ENCODE results near the gene INTS2. TPM values are rescaled to one million over a fixed set of nuclear protein-coding genes. Genes with fewer than 3 reads are reported as not detected.

INTS2 gene
- 8.9 TPM for polyA plus RNA-seq (2012; ENCODE audit: insufficient read depth, insufficient read length, low read depth)

DNA sequence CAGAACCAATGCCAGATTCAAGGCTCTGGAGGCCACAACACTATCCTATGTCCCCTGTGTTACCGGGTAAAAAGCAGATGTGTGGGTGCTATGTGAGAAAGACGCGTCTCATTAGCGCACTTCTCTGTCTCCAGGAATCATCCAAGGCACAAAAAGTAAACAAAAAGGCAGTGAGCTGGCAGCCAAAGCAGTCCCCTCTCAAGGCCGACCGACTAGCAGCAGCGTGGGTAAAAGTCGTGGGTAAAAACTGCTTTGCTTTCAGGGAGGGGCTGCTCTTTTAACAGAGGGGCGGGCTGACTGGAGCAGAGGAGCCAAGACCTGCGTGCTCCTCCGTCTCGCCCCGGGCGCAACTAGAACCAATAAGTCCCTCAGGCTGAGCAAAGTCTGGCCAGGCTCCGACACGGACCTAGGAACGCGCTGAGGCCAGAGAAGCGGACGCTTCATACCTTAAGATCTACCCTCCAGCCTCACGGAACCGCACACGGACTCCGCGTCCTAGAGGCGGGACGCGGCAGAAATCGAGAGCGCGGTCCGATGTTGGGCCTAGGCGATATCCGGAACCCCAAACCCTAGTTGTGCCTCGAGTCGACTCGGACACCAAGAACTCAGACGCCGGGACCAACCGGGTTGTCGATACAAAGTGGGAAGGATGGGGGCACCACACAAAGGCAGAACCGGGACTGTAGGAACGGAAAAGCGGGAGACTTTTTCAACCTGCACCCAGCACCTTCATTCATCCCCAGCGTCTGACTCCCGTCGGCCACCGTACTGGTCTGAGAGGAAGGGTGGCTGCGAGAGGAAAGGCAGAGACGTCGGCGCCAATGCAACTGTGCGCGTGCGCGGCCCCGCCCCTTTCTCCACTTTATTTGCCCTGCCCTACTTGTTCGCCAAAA, at the start of gene INTS2:
INTS2 (minus strand) TSS at position 775 of the 893 bp plus-strand sequence. CDS start 1,338 bp downstream, outside the sequence.
- peaks cover 16% of the 10 kb centered on the region for H3K36me3 ChIP-seq
- TF ChIP-seq, protein P1, sequence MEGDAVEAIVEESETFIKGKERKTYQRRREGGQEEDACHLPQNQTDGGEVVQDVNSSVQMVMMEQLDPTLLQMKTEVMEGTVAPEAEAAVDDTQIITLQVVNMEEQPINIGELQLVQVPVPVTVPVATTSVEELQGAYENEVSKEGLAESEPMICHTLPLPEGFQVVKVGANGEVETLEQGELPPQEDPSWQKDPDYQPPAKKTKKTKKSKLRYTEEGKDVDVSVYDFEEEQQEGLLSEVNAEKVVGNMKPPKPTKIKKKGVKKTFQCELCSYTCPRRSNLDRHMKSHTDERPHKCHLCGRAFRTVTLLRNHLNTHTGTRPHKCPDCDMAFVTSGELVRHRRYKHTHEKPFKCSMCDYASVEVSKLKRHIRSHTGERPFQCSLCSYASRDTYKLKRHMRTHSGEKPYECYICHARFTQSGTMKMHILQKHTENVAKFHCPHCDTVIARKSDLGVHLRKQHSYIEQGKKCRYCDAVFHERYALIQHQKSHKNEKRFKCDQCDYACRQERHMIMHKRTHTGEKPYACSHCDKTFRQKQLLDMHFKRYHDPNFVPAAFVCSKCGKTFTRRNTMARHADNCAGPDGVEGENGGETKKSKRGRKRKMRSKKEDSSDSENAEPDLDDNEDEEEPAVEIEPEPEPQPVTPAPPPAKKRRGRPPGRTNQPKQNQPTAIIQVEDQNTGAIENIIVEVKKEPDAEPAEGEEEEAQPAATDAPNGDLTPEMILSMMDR (IDR thresholded peaks at IDR 0.05; ENCODE audit: low read depth, low read length) = no peak
- 0 out of 2 replicates have a peak, but pooled peaks cover 3% of the 10 kb centered on the region for H3K4me1 ChIP-seq
- H3K4me3 ChIP-seq (ENCODE audit: low read depth, low read length) = peak within 1 kb of the TSS; percentile 81
- no peaks in the 10 kb centered on the region for H3K27me3 ChIP-seq
- H3K9me3 ChIP-seq = no peaks in the 10 kb centered on the region
- DNase-seq = peak; percentile 96

GRCh38 chr17:61974115-61974514, 46.3 kb upstream of the INTS2 start:
- Histone ChIP-seq H3K4me1 (no peaks in the 10 kb centered on the region), H3K27me3 (no peaks in the 10 kb centered on the region), H3K36me3 (peaks cover 77% of the 10 kb centered on the region), H3K4me3 (ENCODE audit: low read depth, low read length) (no peak overlapping the region), H3K9me3 (no peaks in the 10 kb centered on the region)
- TF ChIP-seq, protein P1 (IDR thresholded peaks at IDR 0.05; ENCODE audit: low read depth, low read length) = no peak
- DNase-seq = no peak

DNA sequence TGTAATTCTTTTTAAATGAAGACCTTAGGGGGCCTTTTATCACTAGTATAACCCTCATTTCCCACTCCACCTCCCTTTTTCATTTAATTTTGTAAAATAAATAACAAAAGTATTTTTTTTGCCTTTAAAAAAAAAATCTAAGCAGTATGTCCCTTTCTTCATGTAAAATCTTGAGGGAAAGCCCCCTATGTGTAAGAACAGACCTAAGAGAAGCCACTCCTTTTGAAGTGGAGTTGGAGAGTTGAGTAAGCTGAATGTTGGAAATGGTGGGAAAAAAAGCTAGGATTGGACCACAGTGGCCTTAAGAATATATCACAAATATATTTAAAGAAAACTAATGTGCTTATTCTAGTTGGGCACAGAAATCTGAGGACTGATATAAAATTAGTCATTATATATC, 44.5 kb upstream of the INTS2 start:
- peaks cover 74% of the 10 kb centered on the region for H3K36me3 ChIP-seq
- no peak overlapping the region for H3K4me3 ChIP-seq (ENCODE audit: low read depth, low read length)
- TF ChIP-seq, protein P1 (IDR thresholded peaks at IDR 0.05; ENCODE audit: low read depth, low read length) = no peak
- H3K27me3 ChIP-seq = no peaks in the 10 kb centered on the region
- no peaks in the 10 kb centered on the region for H3K4me1 ChIP-seq
- DNase-seq = no peak
- no peaks in the 10 kb centered on the region for H3K9me3 ChIP-seq

DNA sequence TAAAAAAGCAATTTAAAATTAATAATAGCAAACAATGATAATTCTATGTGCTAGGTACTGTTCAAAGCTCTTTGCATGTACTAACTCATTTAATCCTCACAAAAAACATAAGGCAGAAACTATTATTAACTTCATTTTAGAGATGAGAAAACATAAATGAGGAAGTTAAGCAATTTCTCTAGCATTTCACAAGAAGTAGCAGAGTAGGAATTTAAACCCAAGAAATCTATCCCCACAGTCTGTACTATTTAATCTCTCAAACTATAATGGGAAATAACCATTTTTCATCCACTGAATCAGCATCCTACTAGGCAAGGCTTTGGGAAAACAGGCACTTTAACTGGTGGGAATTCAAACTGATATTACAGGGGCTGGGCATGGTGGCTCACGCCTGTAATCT, 42.2 kb upstream of the INTS2 start:
- DNase-seq = no peak
- H3K9me3 ChIP-seq = no peaks in the 10 kb centered on the region
- H3K4me3 ChIP-seq (ENCODE audit: low read depth, low read length) = no peak overlapping the region
- TF ChIP-seq, protein P1 (IDR thresholded peaks at IDR 0.05; ENCODE audit: low read depth, low read length) = no peak
- H3K27me3 ChIP-seq = no peaks in the 10 kb centered on the region
- H3K36me3 ChIP-seq = peaks cover 74% of the 10 kb centered on the region
- peaks cover 6% of the 10 kb centered on the region; the same call in 1 of the 2 replicates for H3K4me1 ChIP-seq

DNA sequence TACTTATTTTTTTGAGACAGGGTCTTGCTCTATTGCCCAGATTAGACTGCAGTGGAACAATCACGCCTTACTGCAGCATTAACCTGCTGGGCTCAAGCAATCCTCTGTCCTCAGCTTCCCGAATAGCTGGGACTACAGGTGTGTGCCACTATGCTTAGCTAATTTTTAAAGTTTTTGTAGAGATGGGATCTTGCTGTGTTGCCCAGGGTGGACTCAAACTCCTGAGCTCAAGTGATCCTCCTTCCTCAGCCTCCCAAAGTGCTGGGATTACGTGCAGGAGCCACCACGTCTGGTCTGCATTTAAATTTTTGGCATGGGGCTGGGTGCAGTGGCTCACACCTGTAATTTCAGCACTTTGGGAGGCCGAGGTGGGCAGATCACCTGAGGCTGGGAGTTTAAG, 41.0 kb upstream of the INTS2 start:
- TF ChIP-seq, protein P1 (IDR thresholded peaks at IDR 0.05; ENCODE audit: low read depth, low read length) = no peak
- no peak for DNase-seq
- H3K4me1 ChIP-seq = peaks cover 6% of the 10 kb centered on the region; the same call in 1 of the 2 replicates
- no peaks in the 10 kb centered on the region for H3K9me3 ChIP-seq
- no peak overlapping the region for H3K4me3 ChIP-seq (ENCODE audit: low read depth, low read length)
- H3K36me3 ChIP-seq = peaks cover 82% of the 10 kb centered on the region
- no peaks in the 10 kb centered on the region for H3K27me3 ChIP-seq

- no peak for DNase-seq
- Histone ChIP-seq H3K27me3 (no peaks in the 10 kb centered on the region), H3K36me3 (peaks cover 79% of the 10 kb centered on the region), H3K4me3 (ENCODE audit: low read depth, low read length) (no peak overlapping the region), H3K4me1 (peaks cover 6% of the 10 kb centered on the region; the same call in 1 of the 2 replicates), H3K9me3 (no peaks in the 10 kb centered on the region)
- TF ChIP-seq, protein P1 (IDR thresholded peaks at IDR 0.05; ENCODE audit: low read depth, low read length) = no peak
Measured at GRCh38 chr17:61967729-61968128, 39.9 kb upstream of the INTS2 start.
